SK-N-SH (cell line): ENCODE results near the gene OR56B4. TPM values are rescaled to one million over a fixed set of nuclear protein-coding genes. Genes with fewer than 3 reads are reported as not detected.
"Not testable (repeated sequence)": the region's sequence is repeated elsewhere in the genome, so short reads cannot be mapped to it uniquely, and the experiment has no call there.

ENCODE experiments used
- CTCF ChIA-PET: fragments of 300-600, 350-600 bp; formaldehyde crosslinking; extraction: SDS; loops from one replicate; lab custom pipeline; 2021; lab: Yijun Ruan, JAX
- POLR2A ChIA-PET: fragments of 350-600 bp; sonication (Branson Sonifier 250); formaldehyde crosslinking; extraction: SDS; loops from one replicate; lab custom pipeline; 2020; ENCODE audit warnings: antibody characterized with exemption, inconsistent platforms; lab: Yijun Ruan, JAX
- DNase-seq: peaks from one replicate; pipeline ENCODE4 v3.0.0; 2012
- H2AFZ ChIP-seq: fragments of 200-600 bp; sonication (generic); 2 replicates; pipeline ENCODE4 v1.8.1; 2016; ENCODE audit warnings: antibody characterized with exemption, mild to moderate bottlenecking, low read depth
- H3F3A ChIP-seq: fragments of 200-600 bp; sonication (generic); replicated peaks from 2 replicates; pipeline ENCODE3; 2016; ENCODE audit warnings: antibody characterized with exemption, mild to moderate bottlenecking; ENCODE audit not compliant: insufficient read depth
- H3K27ac ChIP-seq, 2 experiments: fragments of 200-500 bp in 1 of 2; fragments of 200-600 bp in 1 of 2; sonication (Bioruptor generic) in 1 of 2; sonication (generic), shearing (Covaris generic) in 1 of 2; 2 replicates each; pipeline versions ENCODE4 v1.5.1 to v1.6.1; 2014 to 2016; ENCODE audit warnings: low read depth in 2 of 2, inconsistent platforms in 1 of 2, low read length in 1 of 2, mild to moderate bottlenecking in 1 of 2, mixed read lengths in 1 of 2
- H3K27me3 ChIP-seq: fragments of 200-600 bp; sonication (generic), shearing (Covaris generic); 2 replicates; pipeline ENCODE4 v1.6.1; 2016; ENCODE audit warnings: mixed run types; ENCODE audit not compliant: insufficient read depth
- H3K36me3 ChIP-seq, 2 experiments: fragments of 200-500 bp in 1 of 2; fragments of 200-600 bp in 1 of 2; sonication (Bioruptor generic) in 1 of 2; sonication (generic) in 1 of 2; replicated peaks in 1 of 2; 2 replicates each; pipeline versions ENCODE3 to v1.5.1; 2014 to 2016; ENCODE audit warnings: low read length in 1 of 2, mild to moderate bottlenecking in 1 of 2; ENCODE audit not compliant: insufficient read depth in 2 of 2, control insufficient read depth in 1 of 2
- H3K4me1 ChIP-seq, 2 experiments: fragments of 200-500 bp in 1 of 2; fragments of 200-600 bp in 1 of 2; sonication (Bioruptor generic) in 1 of 2; sonication (generic), shearing (Covaris generic) in 1 of 2; 2 replicates each; pipeline versions ENCODE4 v1.5.1 to v1.6.1; 2014 to 2016; ENCODE audit warnings: low read depth in 1 of 2, low read length in 1 of 2, mixed run types in 1 of 2; ENCODE audit not compliant: insufficient read depth in 2 of 2, control insufficient read depth in 1 of 2
- H3K4me2 ChIP-seq: fragments of 200-600 bp; sonication (generic), shearing (Covaris generic); 2 replicates; pipeline ENCODE4 v1.6.1; 2017; ENCODE audit warnings: mixed run types
- H3K4me3 ChIP-seq, 2 experiments: fragments of 200-500 bp in 1 of 2; fragments of 200-600 bp in 1 of 2; sonication (Bioruptor generic) in 1 of 2; sonication (generic), shearing (Covaris generic) in 1 of 2; 2 replicates each; pipeline versions ENCODE4 v1.5.1 to v1.8.1; 2014 to 2016; ENCODE audit warnings: low read depth in 2 of 2, inconsistent platforms in 1 of 2, low read length in 1 of 2, mild to moderate bottlenecking in 1 of 2, mixed read lengths in 1 of 2, moderate library complexity in 1 of 2
- H3K79me2 ChIP-seq: fragments of 200-600 bp; sonication (generic); 2 replicates; pipeline ENCODE4 v1.8.1; 2017; ENCODE audit warnings: mild to moderate bottlenecking; ENCODE audit not compliant: insufficient read depth
- H3K9ac ChIP-seq: fragments of 200-600 bp; sonication (generic); 2 replicates; pipeline ENCODE4 v1.6.1; 2017; ENCODE audit warnings: mixed run types
- H3K9me2 ChIP-seq: fragments of 200-600 bp; sonication (generic); 2 replicates; pipeline ENCODE4 v1.6.1; 2017; ENCODE audit warnings: mixed run types
- H3K9me3 ChIP-seq: fragments of 200-600 bp; sonication (generic); 2 replicates; pipeline ENCODE4 v1.6.1; 2017; ENCODE audit warnings: mixed run types, mild to moderate bottlenecking, moderate library complexity
- H4K20me1 ChIP-seq: fragments of 200-600 bp; sonication (generic); 2 replicates; pipeline ENCODE4 v1.6.1; 2017; ENCODE audit warnings: mild to moderate bottlenecking, mixed run types; ENCODE audit not compliant: insufficient read depth
- ELF1 ChIP-seq: IDR thresholded peaks from 2 replicates; pipeline ENCODE4 v1.4.0; 2012
- EP300 ChIP-seq, 2 experiments: IDR thresholded peaks; 2 replicates each; pipeline versions ENCODE4 v1.4.0 to v1.6.1; 2012; ENCODE audit warnings: borderline replicate concordance in 1 of 2, low read depth in 1 of 2, low read length in 1 of 2
- EZH2phosphoT487 ChIP-seq: fragments of 200-600 bp; sonication (generic); IDR thresholded peaks from 2 replicates; pipeline ENCODE4 v1.6.1; 2017; ENCODE audit warnings: low read depth, mixed run types, mild to moderate bottlenecking, antibody characterized with exemption, moderate library complexity, borderline replicate concordance
- FOXJ3 ChIP-seq: sonication (generic); formaldehyde crosslinking; IDR thresholded peaks from 2 replicates; pipeline ENCODE4 v1.5.1; 2020; ENCODE audit warnings: mild to moderate bottlenecking, missing genetic modification reagents
- FOXM1 ChIP-seq: IDR thresholded peaks from 2 replicates; pipeline ENCODE4 v1.4.0; 2012; ENCODE audit warnings: low read depth, mild to moderate bottlenecking
- IRF3 ChIP-seq: fragments of 150-350 bp; IDR thresholded peaks from 2 replicates; pipeline ENCODE4 v1.6.1; 2016; ENCODE audit warnings: mild to moderate bottlenecking, low read depth, low read length
- JUND ChIP-seq: IDR thresholded peaks from 2 replicates; pipeline ENCODE4 v1.4.0; 2012
- NFIC ChIP-seq: IDR thresholded peaks from 2 replicates; pipeline ENCODE4 v1.4.0; 2012; ENCODE audit warnings: borderline replicate concordance
- PBX3 ChIP-seq: IDR thresholded peaks from 2 replicates; pipeline ENCODE4; 2012
- POLR2AphosphoS5 ChIP-seq: IDR thresholded peaks from 2 replicates; pipeline ENCODE4 v1.6.1; 2012; ENCODE audit warnings: low read depth, low read length
- RFX5 ChIP-seq: IDR thresholded peaks from 2 replicates; pipeline ENCODE4 v1.6.1; 2012; ENCODE audit warnings: mild to moderate bottlenecking, improper control_type of control experiment, low read length
- RXRA ChIP-seq: IDR thresholded peaks from 2 replicates; pipeline ENCODE4 v1.4.0; 2012; ENCODE audit warnings: low read depth, mild to moderate bottlenecking, borderline replicate concordance
- SIN3A ChIP-seq: IDR thresholded peaks from 2 replicates; pipeline ENCODE4 v1.6.1; 2012; ENCODE audit warnings: low read depth, mild to moderate bottlenecking, low read length, moderate library complexity, borderline replicate concordance
- SMC3 ChIP-seq: IDR thresholded peaks from 2 replicates; pipeline ENCODE4 v1.6.1; 2012; ENCODE audit warnings: low read depth, low read length, improper control_type of control experiment
- TCF12 ChIP-seq: IDR thresholded peaks from 2 replicates; pipeline ENCODE4 v1.4.0; 2012
- USF1 ChIP-seq: IDR thresholded peaks from 2 replicates; pipeline ENCODE4 v1.4.0; 2012; ENCODE audit warnings: low read depth, borderline replicate concordance
- WGBS: methylation state at CpG from one replicate; pipeline ENCODE4 v1.1.6; 2017; ENCODE audit warnings: low lambda C conversion rate; 5-methylcytosine and 5-hydroxymethylcytosine counted together
- polyA plus RNA-seq, 3 experiments: library from polyadenylated mRNA; depleted of rRNA; stranded (reverse); fragments of >200 nt; gene quantifications; 2 replicates each; pipeline ENCODE4 v1.2.3, GENCODE V29; 2012

OR56B4 gene
- polyA plus RNA-seq, 1 of the 3 experiments (the other 2 are of a cell fraction) = not detected

- Histone ChIP-seq H2AFZ (no peak overlapping the region), H3K4me3 (no peak overlapping the region), H3F3A (no peaks in the 10 kb centered on the region), H3K4me2 (no peak overlapping the region), H3K9me3 (no peaks in the 10 kb centered on the region), H3K9ac (no peak overlapping the region), H4K20me1 (no peaks in the 10 kb centered on the region), H3K9me2 (no peaks in the 10 kb centered on the region), H3K36me3 (no peaks in the 10 kb centered on the region), H3K27me3 (no peaks in the 10 kb centered on the region), H3K4me1 (no peaks in the 10 kb centered on the region), H3K79me2 (no peaks in the 10 kb centered on the region), H3K27ac (no peak overlapping the region)
- ChIA-PET CTCF (no interaction called here), POLR2A (no interaction called here)
- DNase-seq = no peak
- TF ChIP-seq TCF12 (no peak), JUND (no peak), ELF1 (no peak), RFX5 (no peak), SMC3 (no peak), USF1 (no peak), FOXM1 (no peak), NFIC (no peak), EP300 (IDR thresholded peaks at IDR 0.05; ENCODE audit: borderline replicate concordance in 1 of 2, low read depth in 1 of 2, low read length in 1 of 2) (no peak)
- WGBS = 5% methylated on average over 1 of the region's 1 CpG
These were observed 22.2 kb downstream of the OR56B4 start for GRCh38 chr11:6129635-6130034.

GRCh38 chr11:6132431-6132830 lies 24.9 kb downstream of the OR56B4 start:
- Histone ChIP-seq H3K4me1 (no peaks in the 10 kb centered on the region), H3K9ac (no peak overlapping the region), H3K4me3 (no peak overlapping the region), H3K79me2 (no peaks in the 10 kb centered on the region), H3K27me3 (no peaks in the 10 kb centered on the region), H4K20me1 (no peaks in the 10 kb centered on the region), H2AFZ (no peak overlapping the region), H3F3A (no peaks in the 10 kb centered on the region), H3K9me2 (no peaks in the 10 kb centered on the region), H3K9me3 (no peaks in the 10 kb centered on the region), H3K36me3 (no peaks in the 10 kb centered on the region), H3K4me2 (no peak overlapping the region), H3K27ac (no peak overlapping the region)
- ChIA-PET POLR2A (no interaction called here), CTCF (interaction anchor here (0.6 kb wide), 1 partner anchor 1406 kb away, joined by 3 read pairs; no protein-coding TSS in a partner anchor)
- no peak for TF ChIP-seq PBX3
- TF ChIP-seq FOXJ3 (CRISPR knock-in tag) = no peak
- no peak for TF ChIP-seq EZH2phosphoT487
- no peak for TF ChIP-seq RXRA
- no peak for TF ChIP-seq NFIC
- TF ChIP-seq SMC3 = no peak
- TF ChIP-seq FOXM1 = no peak
- TF ChIP-seq POLR2AphosphoS5 = no peak
- no peak for TF ChIP-seq RFX5
- TF ChIP-seq IRF3 = no peak
- TF ChIP-seq SIN3A = no peak
- WGBS = 0% methylated on average over 1 of the region's 1 CpG
- DNase-seq = no peak

- DNase-seq, H3K9ac ChIP-seq, H3K79me2 ChIP-seq, H3K9me2 ChIP-seq, H4K20me1 ChIP-seq, H3K36me3 ChIP-seq, H3K4me1 ChIP-seq, H3K27ac ChIP-seq, POLR2A ChIA-PET, H2AFZ ChIP-seq, H3K4me3 ChIP-seq, H3K9me3 ChIP-seq, H3K27me3 ChIP-seq, H3F3A ChIP-seq, CTCF ChIA-PET, H3K4me2 ChIP-seq: not testable (repeated sequence)
- 0% methylated on average over 2 of the region's 2 CpGs for WGBS
These were observed 28.5 kb downstream of the OR56B4 start for GRCh38 chr11:6135936-6136335.
